HPDE6-E6E7 (cell line): ENCODE measurements around the gene CHTF8.
"Not testable (repeated sequence)": the region's sequence is repeated elsewhere in the genome, so short reads cannot be mapped to it uniquely, and the experiment has no call there.

Experiments used
- DNase-seq: peaks from one replicate; pipeline ENCODE4 v3.0.0; 2011; ENCODE audit warnings: missing footprints; ENCODE audit errors: extremely low spot score

CHTF8 gene

DNA sequence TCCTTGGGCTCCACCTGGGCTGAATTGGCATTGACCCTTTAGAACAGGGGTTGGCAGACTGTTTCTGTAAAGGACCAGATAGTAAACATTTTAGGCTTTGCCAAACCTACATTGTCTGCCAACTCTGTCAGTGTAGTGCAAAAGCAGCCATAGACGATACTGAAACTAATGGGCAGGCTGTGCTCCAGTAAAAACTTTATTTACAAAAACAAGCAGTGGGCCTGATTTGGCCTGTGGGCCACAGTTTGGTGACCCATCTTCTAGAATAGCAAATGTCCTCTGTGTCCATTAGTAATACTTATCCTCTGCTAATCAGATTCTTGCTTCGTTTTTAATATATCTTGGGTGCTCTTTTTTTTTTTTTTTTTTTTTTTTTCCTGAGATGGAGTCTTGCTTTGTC lies 6.2 kb upstream of the CHTF8 start:
- no peak for DNase-seq

DNA sequence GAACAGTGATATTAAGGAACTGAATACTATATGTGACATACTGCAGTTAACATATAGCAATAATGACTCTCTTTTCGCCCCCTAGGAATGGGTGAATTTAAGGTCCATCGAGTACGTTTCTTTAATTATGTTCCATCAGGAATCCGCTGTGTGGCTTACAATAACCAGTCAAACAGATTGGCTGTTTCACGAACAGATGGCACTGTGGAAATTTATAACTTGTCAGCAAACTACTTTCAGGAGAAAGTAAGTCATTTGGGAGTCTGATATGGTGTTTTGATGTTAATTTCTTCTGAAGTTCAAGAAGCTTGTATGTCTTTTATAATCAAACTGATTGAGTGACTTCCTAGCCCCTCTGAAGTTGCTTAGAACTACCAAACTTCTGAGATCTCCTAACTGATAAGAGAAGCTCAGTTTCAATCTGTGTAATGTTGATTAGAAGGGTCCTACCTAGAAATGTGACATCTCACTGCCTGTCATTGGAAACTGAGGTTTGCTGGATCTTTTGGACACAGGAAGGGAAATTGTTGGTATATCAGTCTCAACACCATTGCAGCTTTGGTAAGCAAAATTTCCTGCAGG lies 1.1 kb upstream of the CHTF8 start:
- no peak for DNase-seq

DNA sequence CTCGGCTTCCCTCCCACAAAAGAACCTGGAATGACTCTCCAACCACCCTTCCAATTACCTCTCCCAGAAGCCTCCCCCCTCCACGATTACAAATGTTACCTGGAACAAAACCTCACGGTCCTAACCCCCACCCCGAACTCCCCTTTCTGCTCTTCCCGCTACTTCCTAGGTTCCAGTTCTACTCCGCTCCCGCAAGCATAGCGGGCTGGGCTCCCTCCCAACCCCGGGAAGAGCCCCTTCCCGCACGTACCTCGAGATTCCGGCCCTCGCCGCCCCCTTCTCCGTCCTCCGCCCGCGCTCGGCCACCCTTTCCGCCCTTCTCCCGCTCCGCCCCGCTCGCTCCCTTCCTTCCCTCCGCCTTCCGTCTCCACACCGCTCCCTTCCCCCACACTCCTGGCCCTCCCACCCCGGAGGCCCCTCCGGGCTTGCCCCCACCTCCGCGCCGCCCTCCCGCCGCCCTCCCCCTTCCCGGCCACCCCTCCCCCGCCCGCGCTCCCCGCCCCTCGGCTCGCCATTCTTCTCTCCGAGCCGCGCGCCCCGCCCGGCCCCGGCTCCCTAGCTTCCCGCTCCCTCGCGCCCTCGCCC lies 457 bp downstream of the CHTF8 start:
- peak; percentile 90 for DNase-seq

DNA sequence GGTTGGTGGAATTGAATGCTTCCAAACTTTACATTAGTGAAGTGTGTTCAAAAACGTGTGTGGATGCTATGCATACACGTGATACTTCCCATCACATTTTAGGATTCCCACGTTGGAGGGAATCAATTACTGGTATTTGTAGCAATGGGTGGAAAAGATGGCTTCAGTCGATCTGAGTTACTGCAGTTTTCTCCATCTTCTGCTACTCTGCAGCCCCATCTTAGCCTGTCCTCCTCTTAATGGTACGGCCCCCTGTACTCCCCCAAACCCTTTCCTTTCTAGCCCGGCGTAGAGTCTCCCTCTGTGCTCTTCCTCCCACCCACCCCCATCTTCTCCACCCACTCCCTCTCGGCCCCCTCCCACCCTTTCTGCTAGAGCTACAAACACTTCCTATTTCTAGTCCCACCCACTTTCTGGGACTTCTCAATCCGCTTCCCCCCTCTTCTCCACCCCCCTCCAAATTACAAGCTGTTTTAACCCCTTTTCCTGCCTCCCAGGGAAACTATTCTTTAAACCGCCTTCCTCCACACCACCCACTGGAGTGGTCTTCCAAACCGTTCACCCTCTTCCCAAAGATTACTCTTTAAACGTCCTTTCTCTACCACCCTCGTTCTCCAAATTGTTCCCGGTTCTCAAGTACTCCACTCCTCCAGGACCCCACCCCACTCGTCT lies 1.1 kb downstream of the CHTF8 start:
- no peak for DNase-seq

DNA sequence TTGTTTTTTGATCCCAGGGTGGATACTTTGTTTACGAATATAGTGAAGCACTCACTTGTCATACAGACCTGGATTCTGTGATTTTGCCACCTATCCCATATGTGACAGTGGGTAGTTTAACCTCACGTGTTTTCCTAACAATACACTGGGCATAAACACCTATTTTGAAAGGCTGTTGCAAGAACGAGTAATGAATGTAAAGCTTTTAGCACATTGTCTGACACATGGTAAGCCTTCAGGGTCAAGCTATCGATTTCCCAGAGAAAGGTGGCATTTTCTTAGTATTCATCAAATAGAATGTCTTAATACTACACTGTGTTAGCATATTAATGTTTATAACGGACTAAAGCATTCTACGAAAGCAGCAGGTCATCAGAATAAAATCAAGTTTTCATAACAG lies 1.9 kb downstream of the CHTF8 start:
- no peak for DNase-seq

DNA sequence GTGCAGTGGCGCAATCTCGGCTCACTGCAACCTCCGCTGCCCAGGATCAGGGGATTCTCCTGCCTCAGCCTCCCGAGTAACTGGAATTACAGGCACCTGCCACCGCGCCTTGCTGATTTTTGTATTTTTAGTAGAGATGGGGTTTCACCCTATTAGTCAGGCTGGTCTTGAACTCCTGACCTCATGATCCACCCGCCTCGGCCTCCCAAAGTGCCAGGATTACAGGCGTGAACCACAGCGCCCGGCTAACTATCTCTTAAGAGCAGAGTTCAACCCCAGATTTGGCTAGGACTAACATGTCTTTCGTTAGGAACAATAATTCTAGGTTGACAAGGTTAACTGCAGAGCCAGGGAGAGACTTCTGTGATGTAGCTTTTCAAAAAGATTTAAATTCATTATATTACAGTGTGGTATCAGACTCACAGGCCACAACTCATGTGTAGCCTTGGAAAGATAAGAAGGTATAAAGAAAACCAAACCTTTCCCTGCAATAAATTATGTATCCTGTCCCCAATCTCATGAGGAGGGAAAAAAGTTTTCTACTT lies 4.3 kb downstream of the CHTF8 start:
- DNase-seq = no peak

DNA sequence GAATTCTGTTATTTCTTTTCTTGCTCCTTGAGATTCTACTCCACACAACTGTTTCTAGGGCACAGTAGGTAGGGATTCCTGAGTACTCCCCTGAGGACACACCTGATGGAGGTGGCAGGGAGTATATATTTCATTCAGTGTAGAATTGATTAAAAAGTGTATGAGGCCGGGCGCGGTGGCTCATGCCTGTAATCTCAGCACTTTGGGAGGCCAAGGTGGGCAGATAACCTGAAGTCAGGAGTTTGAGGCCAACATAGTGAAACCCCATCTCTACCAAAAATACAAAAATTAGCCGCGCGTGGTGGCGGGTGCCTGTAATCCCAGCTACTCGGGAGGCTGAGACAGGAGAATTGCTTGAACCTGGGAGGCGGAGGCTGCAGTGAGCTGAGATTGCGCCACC lies 5.6 kb downstream of the CHTF8 start:
- DNase-seq = not testable (repeated sequence)

DNA sequence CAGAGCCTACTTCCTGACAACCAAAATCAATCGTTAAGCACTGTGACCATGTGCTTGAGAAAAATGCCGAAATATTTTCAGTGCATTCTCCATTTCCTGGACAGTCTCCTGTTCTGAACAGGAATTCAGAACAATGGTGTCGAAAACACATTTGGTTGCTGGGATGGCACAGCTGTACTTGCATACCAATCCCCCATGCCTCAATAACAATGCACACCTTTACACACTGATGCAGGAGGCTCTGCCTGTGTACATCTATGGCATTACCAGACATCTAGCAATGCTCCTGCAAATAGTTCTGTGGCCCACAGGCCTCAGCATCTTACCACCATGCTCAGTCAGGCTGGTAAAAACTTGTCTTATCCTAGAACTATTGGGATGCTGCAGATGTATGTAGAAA lies 6.2 kb downstream of the CHTF8 start:
- DNase-seq = no peak

DNA sequence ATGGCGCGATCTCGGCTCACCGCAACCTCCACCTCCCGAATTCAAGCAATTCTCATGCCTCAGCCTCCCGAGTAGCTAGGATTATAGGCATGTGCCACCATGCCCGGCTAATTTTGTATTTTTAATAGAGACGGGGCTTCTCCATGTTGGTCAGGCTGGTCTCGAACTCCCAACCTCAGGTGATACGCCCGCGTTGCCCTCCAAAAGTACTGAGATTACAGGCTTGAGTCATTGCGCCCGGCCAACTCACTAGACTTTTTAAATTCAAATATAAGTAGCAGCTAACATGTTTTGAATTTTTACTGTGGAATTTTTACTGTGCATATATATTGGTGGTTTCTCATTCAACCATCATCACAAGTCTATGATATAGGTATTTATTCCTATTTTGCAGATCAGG lies 7.4 kb downstream of the CHTF8 start:
- DNase-seq = not testable (repeated sequence)

DNA sequence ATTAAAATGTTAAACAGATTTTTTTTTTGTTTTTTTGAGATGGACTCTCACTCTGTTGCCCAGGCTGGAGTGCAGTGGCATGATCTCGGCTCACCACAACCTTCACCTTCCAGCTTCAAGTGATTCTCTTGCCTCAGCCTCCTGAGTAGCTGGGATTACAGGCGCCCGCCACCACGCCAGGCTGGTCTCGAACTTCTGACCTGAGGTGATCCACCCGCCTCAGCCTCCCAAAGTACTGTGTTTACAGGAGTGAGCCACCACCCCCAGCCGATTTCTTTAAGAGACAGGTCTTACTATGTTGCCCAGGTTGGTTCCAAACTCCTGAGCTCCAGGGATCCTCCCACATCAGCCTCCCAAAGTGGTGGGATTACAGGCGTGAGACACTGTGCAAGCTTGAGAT lies 8.0 kb downstream of the CHTF8 start:
- DNase-seq = not testable (repeated sequence)

DNA sequence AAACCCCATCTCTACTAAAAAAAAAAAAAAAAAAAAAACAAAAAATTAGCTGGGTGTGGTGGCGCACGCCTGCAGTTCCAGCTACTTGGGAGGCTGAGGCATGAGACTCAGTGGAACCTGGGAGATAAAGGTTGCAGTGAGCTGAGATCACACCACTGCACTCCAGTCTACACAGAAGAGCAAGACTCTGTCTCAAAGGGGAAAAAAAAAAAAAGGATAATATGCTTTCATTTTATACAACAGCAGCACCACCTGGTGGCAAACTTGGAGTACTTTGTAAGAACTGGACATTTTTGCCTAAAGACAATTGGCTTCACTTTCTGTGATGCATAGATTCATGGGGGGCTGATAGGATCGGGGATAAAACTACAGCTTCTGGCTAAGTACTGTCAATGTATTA lies 8.5 kb downstream of the CHTF8 start:
- no peak for DNase-seq

DNA sequence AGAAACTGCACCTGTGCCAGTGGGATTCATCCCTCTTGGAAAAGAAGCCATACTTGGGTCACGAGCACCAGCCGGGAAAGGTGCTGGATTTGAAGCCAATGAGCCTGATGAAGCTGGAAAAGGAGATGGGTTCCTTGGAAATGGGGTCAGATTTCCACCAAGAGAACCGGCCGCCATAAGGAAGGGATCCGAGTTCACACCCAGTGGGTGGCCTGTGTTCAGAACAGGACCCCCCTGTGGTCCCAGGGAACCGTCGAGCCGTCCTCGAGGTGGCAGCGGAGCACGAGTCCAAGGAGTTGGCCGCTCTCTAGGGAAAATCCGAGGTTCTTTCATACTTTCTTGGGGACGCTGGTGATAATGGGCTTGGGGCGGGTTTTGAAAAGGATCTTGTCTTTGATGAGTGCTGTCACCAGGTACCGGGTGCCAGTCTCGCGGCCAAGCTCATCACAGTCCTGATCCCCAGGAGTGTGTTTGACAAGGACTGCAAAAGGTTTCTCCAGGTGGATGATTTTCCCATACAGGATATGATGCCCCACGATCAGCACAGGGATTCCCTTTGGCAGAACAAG lies 12.2 kb downstream of the CHTF8 start:
- no peak for DNase-seq

DNA sequence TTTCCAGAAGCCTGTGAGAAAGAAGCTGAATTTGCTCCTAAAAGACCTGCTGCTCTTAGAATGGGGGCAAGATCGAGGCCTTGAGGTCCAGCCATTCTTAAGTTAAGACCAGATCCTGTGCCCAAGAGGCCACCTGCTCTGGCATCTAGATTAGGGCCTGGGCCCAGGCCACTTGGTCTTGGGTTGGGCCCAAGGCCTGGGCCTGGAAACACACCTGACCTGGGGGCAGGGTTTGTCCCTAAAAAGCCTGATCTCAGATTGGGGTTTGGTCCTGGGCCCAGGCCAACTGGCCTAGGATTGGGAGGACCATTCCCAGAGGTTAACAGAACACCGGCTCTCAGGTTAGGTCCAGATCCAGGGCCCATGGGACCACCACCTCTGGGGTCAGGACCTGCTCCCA lies 12.9 kb downstream of the CHTF8 start:
- DNase-seq = no peak

DNA sequence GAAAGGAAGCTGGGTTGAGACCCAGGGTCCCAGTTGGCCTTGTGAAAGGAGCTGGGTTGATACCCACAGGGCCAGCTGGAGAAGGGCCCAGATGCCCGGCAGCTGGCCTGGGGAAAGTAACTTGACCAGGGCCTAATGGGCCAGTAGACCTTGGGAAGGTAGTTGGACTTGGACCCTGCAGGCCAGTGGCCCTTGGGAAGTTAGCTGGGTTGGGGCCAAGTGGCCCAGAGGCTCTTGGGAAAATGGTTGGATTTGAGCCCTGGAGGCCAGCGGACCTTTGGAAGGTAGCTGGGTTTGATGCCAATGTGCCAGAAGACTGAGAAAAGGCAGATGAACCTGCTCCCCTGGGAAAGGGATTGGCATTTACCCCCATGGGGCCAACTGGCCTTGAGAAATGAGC lies 13.4 kb downstream of the CHTF8 start:
- no peak for DNase-seq

DNA sequence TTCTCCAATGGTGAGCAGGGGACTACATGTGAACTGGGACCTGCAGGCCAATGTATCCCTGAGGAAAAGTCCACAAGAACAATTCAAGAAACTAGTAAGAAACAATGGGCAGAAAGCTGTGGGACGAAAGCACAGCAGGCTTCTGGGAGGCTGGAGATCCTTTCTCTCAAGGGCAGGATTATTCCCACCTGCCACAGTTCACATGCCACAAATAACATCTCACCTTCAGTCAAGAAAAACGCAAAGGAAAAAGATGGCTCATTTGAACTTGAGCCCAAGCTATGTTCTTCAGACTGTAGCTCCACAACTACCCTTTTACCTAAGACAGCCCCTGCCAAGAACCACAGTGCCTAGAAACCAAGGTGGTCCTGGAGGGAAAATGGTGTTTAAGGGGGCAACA lies 13.9 kb downstream of the CHTF8 start:
- no peak for DNase-seq

DNA sequence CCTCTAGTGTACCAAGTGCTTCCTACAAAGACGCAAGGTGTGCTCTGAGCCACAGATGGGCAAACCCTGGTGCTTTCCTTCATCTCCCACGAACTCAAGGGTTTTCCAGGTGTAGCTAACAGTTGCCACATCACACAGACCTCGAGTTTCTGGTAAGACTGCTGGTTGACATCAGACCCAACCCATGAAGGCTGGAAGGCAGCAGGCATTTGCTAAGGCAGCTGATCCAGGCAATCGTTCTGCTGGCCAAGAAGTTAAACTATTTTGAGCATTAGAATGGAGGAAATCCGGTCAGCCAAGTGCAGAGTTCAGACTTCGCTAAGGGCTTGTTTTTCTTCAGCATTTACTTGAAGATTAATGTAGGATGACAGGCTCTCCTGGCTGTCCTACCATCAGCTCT lies 15.5 kb downstream of the CHTF8 start:
- DNase-seq = no peak

DNA sequence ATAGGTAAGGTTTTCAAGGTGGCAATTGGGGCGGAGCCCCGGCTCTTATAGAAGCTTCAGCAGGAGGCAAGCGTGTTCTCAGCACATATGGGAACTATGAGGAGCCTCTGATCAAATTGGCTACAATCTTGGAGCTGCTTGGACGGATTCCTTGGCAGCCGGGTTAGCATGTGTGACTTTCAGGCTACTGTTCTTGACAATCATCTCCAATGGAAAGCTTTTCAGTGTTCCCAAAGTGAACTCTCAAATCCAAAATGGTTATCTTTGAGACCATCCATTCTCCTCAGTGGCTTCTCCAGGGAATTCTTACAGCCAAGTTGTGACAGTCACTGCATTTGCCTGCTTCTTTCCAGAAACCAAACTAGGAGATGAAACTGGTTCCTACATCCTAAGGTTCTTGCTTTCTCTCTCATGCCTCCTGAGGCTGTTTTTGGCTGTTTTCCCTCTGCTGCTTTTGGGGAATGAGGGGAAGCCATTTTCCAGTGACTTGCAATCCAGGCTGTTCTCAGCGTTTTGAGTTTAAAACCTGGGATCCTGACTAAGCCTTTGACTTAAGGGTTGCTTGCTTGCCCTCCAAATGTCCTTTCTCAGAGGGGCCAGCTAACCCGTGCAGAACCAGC lies 16.0 kb downstream of the CHTF8 start:
- DNase-seq = no peak

DNA sequence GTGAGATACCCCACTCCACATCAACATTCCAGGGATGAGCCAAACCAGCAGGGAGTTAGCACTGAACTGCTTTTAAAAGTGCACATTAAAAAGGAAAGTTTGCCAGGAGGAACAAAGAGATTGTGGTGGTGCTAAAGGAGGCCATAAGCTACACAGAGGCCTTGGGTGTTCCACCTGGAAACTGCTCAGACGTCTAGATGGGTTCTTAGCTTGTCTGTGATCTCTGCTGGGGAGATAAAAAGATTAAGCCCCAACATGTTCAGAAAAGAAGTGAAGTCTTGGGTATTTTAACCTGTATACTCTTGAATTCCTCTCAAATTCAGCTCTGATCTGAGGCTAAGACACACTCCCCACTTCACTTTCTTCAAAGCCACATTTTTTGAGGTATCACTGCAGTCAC lies 16.6 kb downstream of the CHTF8 start:
- no peak for DNase-seq

DNA sequence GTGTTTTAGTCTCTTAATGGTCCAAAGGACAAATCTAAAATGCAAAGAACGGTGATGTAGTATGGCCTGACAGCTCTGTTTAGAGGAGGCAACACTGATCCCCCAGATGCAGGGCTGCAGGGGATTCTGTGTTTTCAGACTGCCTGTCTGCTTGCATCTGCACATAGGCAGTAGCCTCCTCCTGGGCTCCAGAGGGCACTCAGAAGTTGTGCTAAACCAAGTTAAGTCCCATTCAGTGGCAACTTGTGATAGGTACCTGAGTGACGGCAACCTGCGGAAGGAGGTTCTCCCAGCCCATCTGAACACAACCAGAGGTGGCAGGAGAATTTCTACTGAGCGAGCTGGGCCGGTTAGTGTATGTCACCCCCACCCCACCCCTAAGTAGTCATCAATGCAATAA lies 17.0 kb downstream of the CHTF8 start:
- no peak for DNase-seq

DNA sequence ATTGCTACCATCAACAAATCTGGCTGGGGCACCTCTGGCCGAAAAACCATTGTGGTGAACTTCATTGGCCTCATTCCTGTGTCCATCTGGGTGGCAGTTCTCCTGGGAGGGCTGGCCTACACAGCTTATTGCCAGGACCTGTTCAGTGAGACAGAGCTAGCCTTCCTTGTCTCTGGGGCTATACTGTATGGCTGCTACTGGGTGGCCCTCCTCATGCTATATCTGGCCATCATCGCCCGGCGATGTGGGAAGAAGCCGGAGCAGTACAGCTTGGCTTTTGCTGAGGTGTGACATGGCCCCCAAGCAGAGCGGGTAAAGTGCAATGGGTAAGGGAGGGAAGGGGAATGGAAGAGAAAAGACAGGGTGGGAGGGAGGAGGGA lies 17.4 kb downstream of the CHTF8 start:
- DNase-seq = no peak

DNA sequence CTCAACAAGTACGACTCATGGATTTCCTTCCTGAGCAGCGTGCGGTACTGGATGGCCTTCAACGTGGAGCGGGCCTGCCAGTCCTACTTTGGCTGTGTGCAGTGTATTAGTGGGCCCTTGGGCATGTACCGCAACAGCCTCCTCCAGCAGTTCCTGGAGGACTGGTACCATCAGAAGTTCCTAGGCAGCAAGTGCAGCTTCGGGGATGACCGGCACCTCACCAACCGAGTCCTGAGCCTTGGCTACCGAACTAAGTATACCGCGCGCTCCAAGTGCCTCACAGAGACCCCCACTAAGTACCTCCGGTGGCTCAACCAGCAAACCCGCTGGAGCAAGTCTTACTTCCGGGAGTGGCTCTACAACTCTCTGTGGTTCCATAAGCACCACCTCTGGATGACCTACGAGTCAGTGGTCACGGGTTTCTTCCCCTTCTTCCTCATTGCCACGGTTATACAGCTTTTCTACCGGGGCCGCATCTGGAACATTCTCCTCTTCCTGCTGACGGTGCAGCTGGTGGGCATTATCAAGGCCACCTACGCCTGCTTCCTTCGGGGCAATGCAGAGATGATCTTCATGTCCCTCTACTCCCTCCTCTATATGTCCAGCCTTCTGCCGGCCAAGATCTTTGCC lies 17.9 kb downstream of the CHTF8 start:
- no peak for DNase-seq

DNA sequence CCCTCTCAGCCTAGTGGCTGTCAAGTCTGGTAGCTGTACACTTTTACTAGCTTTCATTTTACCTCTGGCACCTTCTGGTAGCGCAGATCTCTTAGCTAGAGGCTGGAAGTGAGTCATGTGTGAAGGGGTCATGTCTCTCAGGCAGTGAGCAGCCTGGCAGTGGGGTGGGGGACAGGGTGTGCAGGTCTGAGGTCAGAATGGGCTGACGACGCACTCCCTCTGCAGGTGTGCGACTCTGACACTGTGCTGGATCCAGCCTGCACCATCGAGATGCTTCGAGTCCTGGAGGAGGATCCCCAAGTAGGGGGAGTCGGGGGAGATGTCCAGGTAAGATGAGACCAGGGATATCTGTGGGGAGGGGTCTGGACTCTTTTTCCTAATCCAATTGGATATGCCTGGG lies 19.2 kb downstream of the CHTF8 start:
- DNase-seq = no peak
